ENCODE data around the gene PRELID2.
A peak's percentile ranks its signal among the peaks of the same experiment; 100 is the strongest.

The PRELID2 gene

DNA sequence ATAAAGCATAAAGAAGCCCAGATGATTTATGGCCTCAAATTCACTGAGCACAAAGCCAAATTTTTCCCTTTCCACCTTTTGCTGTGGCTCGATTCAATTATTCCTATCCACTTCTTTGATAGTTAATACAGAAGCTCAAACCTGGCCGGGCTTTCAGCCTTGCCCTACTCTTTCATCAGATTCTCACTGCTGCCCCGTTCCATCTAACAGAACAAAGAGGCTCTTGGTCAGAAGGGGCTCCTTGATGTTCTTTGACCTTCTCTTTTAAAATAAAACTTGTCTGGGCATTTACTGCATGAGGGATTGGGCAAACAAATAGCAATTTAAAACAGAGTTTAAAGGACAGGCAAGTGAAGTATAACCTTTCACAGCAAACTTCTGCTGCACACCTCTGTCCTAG, 27.9 kb upstream of the PRELID2 start:
- TF ChIP-seq, protein P1, sequence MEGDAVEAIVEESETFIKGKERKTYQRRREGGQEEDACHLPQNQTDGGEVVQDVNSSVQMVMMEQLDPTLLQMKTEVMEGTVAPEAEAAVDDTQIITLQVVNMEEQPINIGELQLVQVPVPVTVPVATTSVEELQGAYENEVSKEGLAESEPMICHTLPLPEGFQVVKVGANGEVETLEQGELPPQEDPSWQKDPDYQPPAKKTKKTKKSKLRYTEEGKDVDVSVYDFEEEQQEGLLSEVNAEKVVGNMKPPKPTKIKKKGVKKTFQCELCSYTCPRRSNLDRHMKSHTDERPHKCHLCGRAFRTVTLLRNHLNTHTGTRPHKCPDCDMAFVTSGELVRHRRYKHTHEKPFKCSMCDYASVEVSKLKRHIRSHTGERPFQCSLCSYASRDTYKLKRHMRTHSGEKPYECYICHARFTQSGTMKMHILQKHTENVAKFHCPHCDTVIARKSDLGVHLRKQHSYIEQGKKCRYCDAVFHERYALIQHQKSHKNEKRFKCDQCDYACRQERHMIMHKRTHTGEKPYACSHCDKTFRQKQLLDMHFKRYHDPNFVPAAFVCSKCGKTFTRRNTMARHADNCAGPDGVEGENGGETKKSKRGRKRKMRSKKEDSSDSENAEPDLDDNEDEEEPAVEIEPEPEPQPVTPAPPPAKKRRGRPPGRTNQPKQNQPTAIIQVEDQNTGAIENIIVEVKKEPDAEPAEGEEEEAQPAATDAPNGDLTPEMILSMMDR (IDR thresholded peaks at IDR 0.05; ENCODE audit: low read depth, low read length, missing control alignments) = no peak
- no peak overlapping the region for H3K4me3 ChIP-seq (ENCODE audit: low read depth, low read length)

DNA sequence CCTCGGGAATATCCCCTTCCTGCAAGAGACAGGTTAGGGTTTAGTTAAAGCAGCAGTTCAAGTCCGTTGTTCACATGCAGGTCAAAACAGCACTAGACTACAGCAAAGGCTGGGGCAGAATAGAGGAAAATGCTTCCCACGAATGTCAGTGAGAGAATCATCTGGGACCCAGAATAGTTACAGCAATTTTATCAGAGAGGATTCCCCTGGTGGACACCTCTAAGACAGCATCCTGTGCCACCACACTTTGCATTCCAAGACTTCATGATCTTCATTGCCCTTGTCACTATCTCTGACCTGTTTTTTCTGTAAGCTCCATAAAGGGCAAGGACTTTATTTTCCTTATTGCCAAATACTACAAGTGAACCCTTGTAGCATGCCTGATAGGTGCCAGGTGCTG, 24.8 kb upstream of the PRELID2 start:
- in situ Hi-C loops (cut with HindIII; ENCODE audit: low sequenced_read_pairs) = no loop called here
- DNase-seq (ENCODE audit: low read depth) = no peak

More for the DNA sequence above, 27.9 kb upstream of the PRELID2 start:
- in situ Hi-C loops (cut with HindIII; ENCODE audit: low sequenced_read_pairs) = no loop called here
- no peak for DNase-seq (ENCODE audit: low read depth)

DNA sequence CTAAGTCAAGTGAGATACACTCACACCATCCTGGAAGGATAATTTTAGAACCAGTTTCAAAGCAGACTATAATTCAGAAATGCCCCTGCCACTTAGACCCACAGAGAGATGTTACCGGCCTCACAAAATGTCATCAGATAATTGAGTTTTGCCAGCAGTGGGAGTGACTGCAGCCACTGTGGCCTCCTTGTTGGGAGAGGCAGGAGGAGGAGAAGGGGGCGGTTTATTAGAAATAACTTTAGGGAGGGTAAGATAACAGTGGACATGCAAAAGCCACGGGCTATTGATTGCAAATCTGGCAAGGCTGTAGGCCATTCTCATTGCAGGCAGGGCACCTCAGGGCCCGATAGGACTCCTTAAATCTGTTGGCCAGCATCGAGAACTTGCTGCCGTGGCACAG, 24.3 kb upstream of the PRELID2 start:
- TF ChIP-seq, protein P1 (IDR thresholded peaks at IDR 0.05; ENCODE audit: low read depth, low read length, missing control alignments) = no peak
- no peak for DNase-seq (ENCODE audit: low read depth)
- in situ Hi-C loops (cut with HindIII; ENCODE audit: low sequenced_read_pairs) = no loop called here
- no peak overlapping the region for H3K4me3 ChIP-seq (ENCODE audit: low read depth, low read length)

More for the DNA sequence above, 24.8 kb upstream of the PRELID2 start:
- no peak overlapping the region for H3K4me3 ChIP-seq (ENCODE audit: low read depth, low read length)
- TF ChIP-seq, protein P1 (IDR thresholded peaks at IDR 0.05; ENCODE audit: low read depth, low read length, missing control alignments) = peak; percentile 10

DNA sequence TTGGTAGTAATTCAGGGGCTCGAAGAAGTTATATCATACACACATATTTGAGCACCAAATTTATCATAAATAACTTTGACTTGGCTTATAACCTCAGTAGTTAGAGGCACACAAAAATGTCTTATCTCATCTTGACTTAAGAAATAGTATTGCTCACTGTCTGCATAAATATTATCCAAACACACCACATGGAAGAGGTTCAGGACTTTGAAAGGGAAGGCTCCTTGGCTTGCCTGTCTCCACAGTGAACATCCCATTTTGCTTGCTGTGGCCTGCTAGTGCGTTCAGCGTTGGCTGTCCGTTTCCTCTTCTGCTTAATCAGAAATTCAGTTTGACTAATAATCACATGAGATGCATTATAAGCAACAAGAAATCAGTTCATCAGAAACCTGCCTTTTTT, 23.8 kb upstream of the PRELID2 start:
- DNase-seq (ENCODE audit: low read depth) = no peak
- in situ Hi-C loops (cut with HindIII; ENCODE audit: low sequenced_read_pairs) = no loop called here
- no peak overlapping the region for H3K4me3 ChIP-seq (ENCODE audit: low read depth, low read length)
- TF ChIP-seq, protein P1 (IDR thresholded peaks at IDR 0.05; ENCODE audit: low read depth, low read length, missing control alignments) = no peak

DNA sequence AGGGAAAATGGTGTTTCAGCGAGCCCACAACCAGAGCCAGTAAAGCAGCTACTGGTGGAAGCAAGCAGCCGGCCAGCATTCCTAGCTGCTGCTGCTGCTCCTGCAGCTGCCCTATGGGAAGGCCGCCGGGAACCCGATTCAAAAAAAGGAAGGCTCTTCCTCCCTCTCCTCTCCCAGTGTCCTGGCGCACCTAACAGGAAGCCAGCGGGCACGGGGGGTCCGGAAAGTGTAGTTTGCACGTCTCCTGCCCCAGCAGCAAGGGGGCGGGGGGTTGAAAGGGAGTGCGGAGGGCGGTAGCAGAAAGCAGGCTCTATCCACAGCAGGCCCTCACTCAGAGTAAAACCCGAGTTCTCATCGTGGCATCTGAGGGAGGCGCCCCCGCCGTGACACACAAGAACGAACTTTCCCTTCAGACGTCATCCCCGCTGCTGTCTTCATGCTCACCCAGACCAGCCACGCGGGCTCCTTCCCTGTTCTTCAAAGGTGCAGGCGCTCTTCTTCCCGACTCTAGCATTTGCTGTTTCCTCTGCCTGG, 21.2 kb upstream of the PRELID2 start:
- in situ Hi-C loops (cut with HindIII; ENCODE audit: low sequenced_read_pairs) = no loop called here
- no peak for DNase-seq (ENCODE audit: low read depth)
- H3K4me3 ChIP-seq (ENCODE audit: low read depth, low read length) = no peak overlapping the region
- TF ChIP-seq, protein P1 (IDR thresholded peaks at IDR 0.05; ENCODE audit: low read depth, low read length, missing control alignments) = no peak

DNA sequence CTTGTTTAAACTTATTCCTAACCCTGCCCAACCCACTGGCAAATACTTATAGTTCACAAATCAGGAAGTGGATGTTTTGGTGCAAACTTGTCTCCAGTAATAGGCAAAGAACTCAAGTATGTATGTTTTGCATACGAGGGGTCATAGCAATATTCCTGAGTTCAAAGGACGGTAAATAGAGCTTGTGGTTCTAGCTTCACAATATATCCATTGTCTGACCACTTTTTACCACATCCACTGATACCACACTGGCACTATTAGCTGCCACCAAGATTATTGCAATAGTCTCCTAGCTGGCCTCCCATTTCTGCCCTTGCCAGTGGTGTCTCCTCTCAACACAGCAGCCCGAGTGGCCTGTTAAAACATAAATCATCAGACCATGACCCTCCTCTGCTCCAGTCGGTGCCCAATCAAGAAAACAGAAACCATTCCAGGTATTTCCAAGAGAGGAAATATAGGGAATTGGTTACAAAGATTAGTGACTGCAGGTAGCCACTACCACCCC, 20.7 kb upstream of the PRELID2 start:
- in situ Hi-C loops (cut with HindIII; ENCODE audit: low sequenced_read_pairs) = no loop called here
- H3K4me3 ChIP-seq (ENCODE audit: low read depth, low read length) = no peak overlapping the region
- DNase-seq (ENCODE audit: low read depth) = no peak
- TF ChIP-seq, protein P1 (IDR thresholded peaks at IDR 0.05; ENCODE audit: low read depth, low read length, missing control alignments) = no peak

All from astrocyte of the cerebellum (primary cell).